Choroid plexus epithelial cell (primary cell): Measurements from ENCODE around the gene METRN.

ENCODE experiments used
- DNase-seq: peaks from one replicate; pipeline ENCODE4 v3.0.0-alpha.2; 2010; ENCODE audit warnings: low read depth
- H3K4me3 ChIP-seq: 2 replicates; pipeline ENCODE4 v1.5.1; 2011; ENCODE audit warnings: low read depth, mild to moderate bottlenecking, control low read depth, low read length, moderate library complexity
- TF ChIP-seq, protein P1 (sequence below): conservative IDR thresholded peaks from 2 replicates; pipeline ENCODE4 v1.5.1; 2011; ENCODE audit warnings: low read depth, mild to moderate bottlenecking, control low read depth, inconsistent platforms, low read length, moderate library complexity

Gene METRN

DNA sequence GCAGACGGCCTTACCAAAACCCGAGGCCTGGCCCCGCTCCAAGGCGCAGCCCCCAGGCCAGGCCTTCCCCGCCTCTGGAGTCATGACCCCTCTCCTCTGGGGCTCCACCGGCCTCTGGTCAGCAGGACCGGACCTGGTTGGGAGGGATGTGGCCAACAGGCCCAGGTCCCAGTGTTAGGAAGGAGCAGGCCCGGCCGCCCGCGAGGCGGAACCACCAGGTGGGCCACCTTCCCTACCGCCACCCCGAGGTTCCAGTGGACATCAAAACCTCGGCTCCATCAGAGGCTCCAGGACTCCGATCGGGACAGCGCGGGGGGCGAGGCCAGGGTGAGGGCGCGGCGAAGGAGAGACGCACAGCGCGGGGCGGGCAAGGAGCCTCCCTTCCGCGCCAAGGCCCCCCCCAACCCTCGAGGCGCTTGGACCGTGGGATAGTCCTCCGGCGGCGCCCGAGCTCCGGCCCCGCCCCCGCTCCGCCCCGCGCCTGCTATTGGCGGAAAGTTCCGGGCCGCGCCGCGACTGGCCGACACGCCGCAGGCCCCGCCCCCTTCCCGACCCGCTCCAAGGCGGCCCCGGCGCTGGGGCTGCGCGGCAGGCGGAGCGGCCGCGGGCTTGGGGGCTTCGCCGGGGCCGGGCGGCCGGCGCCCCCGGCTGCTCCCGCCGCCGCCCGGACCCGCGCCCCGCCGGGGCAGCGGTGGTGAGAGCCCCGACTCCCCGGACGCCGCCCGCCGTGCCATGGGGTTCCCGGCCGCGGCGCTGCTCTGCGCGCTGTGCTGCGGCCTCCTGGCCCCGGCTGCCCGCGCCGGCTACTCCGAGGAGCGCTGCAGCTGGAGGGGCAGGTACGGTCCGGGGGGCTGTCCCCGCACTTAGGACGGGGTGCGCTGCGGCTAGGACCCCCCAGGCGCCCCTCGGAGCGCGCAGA, at the start of gene METRN:
METRN (plus strand) TSS at position 561 of the 919 bp plus-strand sequence; CDS start at position 733, 172 bp downstream.
- peak; percentile 88 for DNase-seq
- TF ChIP-seq, protein P1, sequence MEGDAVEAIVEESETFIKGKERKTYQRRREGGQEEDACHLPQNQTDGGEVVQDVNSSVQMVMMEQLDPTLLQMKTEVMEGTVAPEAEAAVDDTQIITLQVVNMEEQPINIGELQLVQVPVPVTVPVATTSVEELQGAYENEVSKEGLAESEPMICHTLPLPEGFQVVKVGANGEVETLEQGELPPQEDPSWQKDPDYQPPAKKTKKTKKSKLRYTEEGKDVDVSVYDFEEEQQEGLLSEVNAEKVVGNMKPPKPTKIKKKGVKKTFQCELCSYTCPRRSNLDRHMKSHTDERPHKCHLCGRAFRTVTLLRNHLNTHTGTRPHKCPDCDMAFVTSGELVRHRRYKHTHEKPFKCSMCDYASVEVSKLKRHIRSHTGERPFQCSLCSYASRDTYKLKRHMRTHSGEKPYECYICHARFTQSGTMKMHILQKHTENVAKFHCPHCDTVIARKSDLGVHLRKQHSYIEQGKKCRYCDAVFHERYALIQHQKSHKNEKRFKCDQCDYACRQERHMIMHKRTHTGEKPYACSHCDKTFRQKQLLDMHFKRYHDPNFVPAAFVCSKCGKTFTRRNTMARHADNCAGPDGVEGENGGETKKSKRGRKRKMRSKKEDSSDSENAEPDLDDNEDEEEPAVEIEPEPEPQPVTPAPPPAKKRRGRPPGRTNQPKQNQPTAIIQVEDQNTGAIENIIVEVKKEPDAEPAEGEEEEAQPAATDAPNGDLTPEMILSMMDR = no peak
- peak within 1 kb of the TSS; percentile 63 for H3K4me3 ChIP-seq

DNA sequence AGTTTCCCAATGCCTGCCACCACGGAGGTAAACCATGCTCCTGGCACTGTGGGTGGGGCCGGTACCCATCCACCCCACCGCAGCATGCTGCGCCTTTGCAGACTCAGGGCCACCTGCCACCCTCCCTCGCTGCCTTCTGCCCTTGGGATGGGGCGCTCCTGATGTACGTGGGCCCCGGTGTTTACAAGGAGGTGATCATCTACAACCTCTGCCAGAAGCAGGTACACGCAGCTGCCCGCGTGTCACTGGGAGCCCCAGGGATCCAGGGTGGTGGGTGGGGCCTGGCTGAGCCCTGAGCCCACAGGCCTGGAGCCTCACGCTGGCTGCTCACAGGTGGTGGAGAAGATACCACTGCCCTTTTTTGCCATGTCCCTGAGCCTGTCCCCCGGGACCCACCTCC, 48.3 kb upstream of the METRN start:
- no peak for DNase-seq
- TF ChIP-seq, protein P1 = no peak

DNA sequence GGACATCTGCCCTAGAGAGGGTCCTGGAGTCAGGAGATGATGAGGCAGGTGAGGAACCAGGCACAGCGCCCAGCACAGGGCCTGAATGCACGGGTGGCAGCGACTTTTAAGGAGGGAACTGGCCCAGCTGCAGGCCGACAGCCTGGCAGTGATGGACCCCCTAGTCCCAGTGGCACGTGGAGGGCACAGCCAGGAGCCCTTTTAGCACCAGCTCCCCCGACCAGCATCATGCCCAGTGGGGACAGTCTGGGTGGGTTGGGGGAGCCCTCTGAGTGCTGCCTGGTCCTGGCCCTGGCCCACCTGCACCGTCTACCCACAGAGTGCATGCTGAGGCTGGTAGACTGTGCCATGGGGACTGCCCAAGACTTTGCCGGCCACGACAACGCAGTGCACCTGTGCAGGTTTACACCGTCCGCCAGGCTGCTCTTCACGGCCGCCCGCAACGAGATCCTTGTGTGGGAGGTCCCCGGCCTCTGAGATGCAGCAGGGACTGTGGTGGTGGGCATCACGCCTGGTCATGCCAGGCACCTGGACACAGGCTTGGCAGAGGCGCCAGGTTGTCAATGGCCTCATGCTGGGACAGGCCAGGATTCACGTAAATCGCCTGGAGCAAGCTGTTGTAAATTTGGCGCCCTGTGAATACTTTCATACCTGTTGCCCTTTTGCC, 47.7 kb upstream of the METRN start:
- TF ChIP-seq, protein P1 = no peak
- no peak for DNase-seq
- H3K4me3 ChIP-seq = no peak overlapping the region

More for the DNA sequence above, 48.3 kb upstream of the METRN start:
- no peak overlapping the region for H3K4me3 ChIP-seq

DNA sequence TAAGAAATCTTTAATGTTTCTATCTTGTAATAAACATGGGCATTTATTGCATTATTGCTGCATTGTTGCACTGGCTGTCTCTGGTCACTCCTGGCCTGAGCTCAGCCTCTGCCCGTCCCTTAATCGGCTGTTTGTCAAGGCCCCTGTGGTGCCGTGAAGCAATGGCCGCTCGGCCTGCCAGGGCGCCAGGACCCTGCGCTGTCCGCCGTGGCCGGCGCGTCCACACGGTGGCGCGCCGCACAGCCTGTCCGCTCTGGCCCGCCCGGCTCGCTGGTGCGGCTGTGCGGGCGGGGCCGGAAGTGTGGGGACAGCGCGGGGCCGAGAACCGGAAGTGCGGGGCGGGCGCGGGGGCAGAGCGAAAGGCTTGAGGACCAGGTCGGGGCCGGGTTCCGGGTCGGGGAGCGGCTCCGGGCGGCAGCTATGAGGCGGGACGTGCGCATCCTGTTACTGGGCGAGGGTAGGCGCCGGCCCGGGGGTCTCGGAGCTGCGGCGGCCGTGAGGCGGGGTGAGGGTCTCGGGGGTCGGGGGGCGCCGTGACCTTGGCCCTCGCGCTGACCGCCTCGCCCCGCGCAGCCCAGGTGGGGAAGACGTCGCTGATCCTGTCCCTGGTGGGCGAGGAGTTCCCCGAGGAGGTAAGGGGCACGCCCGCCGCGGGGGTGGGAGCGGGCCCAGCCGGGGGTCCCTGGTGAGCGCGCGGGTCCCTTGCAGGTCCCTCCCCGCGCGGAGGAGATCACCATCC, 47.0 kb upstream of the METRN start, which contains the start of gene RHOT2:
RHOT2 (plus strand) TSS at position 353 of the 739 bp plus-strand sequence; CDS start at position 421, 68 bp downstream.
- H3K4me3 ChIP-seq = peak within 1 kb of the TSS; percentile 93
- peak; percentile 92 for DNase-seq
- TF ChIP-seq, protein P1 = peak; percentile 51

DNA sequence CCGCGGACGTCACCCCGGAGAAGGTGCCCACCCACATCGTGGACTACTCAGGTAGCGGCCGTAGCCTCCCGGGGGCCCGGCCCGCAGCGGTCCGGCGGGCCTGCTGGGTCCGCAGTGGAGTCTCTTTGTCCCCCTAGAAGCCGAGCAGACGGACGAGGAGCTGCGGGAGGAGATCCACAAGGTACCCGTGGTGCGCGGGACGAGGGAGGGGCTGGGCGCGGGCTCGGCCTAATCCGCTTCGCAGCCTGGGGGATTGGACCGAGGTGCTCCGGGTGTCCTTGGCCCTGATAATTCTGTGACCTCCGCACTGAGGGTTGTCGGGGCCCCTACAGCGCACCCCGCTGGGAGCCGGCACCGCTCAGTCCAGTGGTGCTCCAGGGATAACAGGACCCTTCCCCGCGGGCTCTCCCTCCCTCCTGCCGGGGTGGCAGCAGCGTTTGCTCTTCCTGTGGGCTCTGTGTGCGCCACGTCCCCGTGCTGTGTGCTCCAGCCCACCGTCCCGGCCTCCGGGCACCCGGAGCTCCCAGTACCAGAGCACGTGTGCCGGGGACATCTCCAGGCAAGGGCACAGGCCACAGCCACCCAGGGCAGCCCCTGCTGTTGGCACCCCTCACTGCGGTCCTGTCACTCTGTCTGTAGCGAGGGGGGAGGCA, 46.3 kb upstream of the METRN start:
- TF ChIP-seq, protein P1 = no peak
- peak overlapping the region; percentile 93 for H3K4me3 ChIP-seq
- DNase-seq = peak; percentile 34

DNA sequence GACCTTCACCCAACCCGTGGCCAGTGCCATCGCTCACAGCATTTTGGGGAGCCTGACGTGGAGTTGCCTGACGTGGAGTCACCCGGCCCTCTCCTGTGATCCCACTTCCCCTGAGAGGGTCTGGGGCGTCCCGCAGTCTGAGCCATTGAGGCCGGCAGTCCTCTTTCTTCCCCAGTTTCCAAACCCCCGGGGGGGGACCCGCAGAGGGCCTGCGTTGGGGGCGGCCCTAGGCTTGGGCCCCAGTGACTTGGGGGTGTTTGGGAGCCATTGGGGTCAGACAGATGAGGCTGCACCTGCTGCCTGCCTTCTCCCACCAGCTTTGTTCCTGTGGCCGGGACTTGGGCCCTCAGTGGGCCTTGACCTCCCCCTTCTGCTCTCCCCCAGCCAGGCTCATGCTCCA, 45.3 kb upstream of the METRN start:
- DNase-seq = no peak
- H3K4me3 ChIP-seq = peak overlapping the region; percentile 93
- TF ChIP-seq, protein P1 = no peak
